GM23338 (cell line): ENCODE results near the gene STX8. TPM values are rescaled to one million over a fixed set of nuclear protein-coding genes. Genes with fewer than 3 reads are reported as not detected.

ENCODE experiments used
- ATAC-seq: fragments of 200-7000 bp; cut with Tn5 transposase; 3 replicates; pipeline ENCODE4 v1.9.1; 2020
- DNase-seq: peaks from one replicate; pipeline ENCODE4 v3.0.0-alpha.2; 2015; ENCODE audit warnings: low spot score
- H2AFZ ChIP-seq: fragments of 200-600 bp; sonication (generic); 2 replicates; pipeline ENCODE4 v1.8.0; 2016; ENCODE audit warnings: antibody characterized with exemption, mild to moderate bottlenecking, moderate library complexity
- H3F3A ChIP-seq: fragments of 200-600 bp; sonication (generic); replicated peaks from 2 replicates; pipeline ENCODE4 v1.8.0; 2017; ENCODE audit warnings: antibody characterized with exemption, mixed run types, low read depth
- H3K27ac ChIP-seq: fragments of 200-600 bp; sonication (generic); 2 replicates; pipeline ENCODE4 v1.6.1; 2016; ENCODE audit warnings: low read depth
- H3K27me3 ChIP-seq: fragments of 200-600 bp; sonication (generic); 2 replicates; pipeline ENCODE4 v1.8.0; 2016; ENCODE audit warnings: mild to moderate bottlenecking, mixed run types, moderate library complexity; ENCODE audit not compliant: insufficient read depth
- H3K36me3 ChIP-seq: fragments of 200-600 bp; sonication (generic); 2 replicates; pipeline ENCODE4 v1.8.0; 2016; ENCODE audit warnings: mild to moderate bottlenecking; ENCODE audit not compliant: insufficient read depth
- H3K4me1 ChIP-seq: fragments of 200-600 bp; sonication (generic); 2 replicates; pipeline ENCODE4 v1.8.0; 2016; ENCODE audit warnings: mild to moderate bottlenecking, moderate library complexity; ENCODE audit not compliant: insufficient read depth
- H3K4me2 ChIP-seq: fragments of 200-600 bp; sonication (generic); 2 replicates; pipeline ENCODE4 v1.7.1; 2017; ENCODE audit warnings: mixed run types
- H3K4me3 ChIP-seq: fragments of 200-600 bp; sonication (generic); 2 replicates; pipeline ENCODE4 v1.6.1; 2016; ENCODE audit warnings: mixed run types
- H3K79me2 ChIP-seq: fragments of 200-600 bp; sonication (generic); replicated peaks from 2 replicates; pipeline ENCODE4 v1.8.0; 2017; ENCODE audit warnings: mild to moderate bottlenecking; ENCODE audit not compliant: insufficient read depth
- H3K9me2 ChIP-seq: fragments of 200-600 bp; sonication (generic); 2 replicates; pipeline ENCODE4 v1.8.0; 2017; ENCODE audit not compliant: insufficient read depth
- H4K20me1 ChIP-seq: fragments of 200-600 bp; sonication (generic); replicated peaks from 2 replicates; pipeline ENCODE4 v1.8.0; 2017; ENCODE audit warnings: mild to moderate bottlenecking; ENCODE audit not compliant: insufficient read depth
- H3K27ac Mint-ChIP-seq: 2 replicates; pipeline ENCODE4 v1.8.0; 2020; ENCODE audit warnings: inconsistent platforms, mild to moderate bottlenecking, moderate library complexity, mixed read lengths
- H3K27me3 Mint-ChIP-seq: 3 replicates; pipeline ENCODE4 v1.8.0; 2022; ENCODE audit warnings: low read depth, mild to moderate bottlenecking, moderate library complexity, mixed read lengths, inconsistent platforms; ENCODE audit not compliant: insufficient read depth, poor library complexity
- H3K36me3 Mint-ChIP-seq: 3 replicates; pipeline ENCODE4 v1.8.0; 2021; ENCODE audit warnings: low read depth, mild to moderate bottlenecking, inconsistent platforms, moderate library complexity, mixed read lengths
- H3K4me1 Mint-ChIP-seq: 3 replicates; pipeline ENCODE4 v1.8.0; 2020; ENCODE audit warnings: mild to moderate bottlenecking, inconsistent platforms, mixed read lengths
- H3K4me3 Mint-ChIP-seq: 3 replicates; pipeline ENCODE4 v1.8.0; 2021; ENCODE audit warnings: moderate library complexity, mild to moderate bottlenecking, inconsistent platforms, mixed read lengths
- H3K9me3 Mint-ChIP-seq: 3 replicates; pipeline ENCODE4 v1.8.0; 2020; ENCODE audit warnings: moderate library complexity, mild to moderate bottlenecking, inconsistent platforms, mixed read lengths
- JUNB ChIP-seq: IDR thresholded peaks from one replicate; pipeline ENCODE4 v1.6.1; 2016; ENCODE audit warnings: antibody characterized with exemption; ENCODE audit not compliant: unreplicated experiment
- POLR2AphosphoS5 ChIP-seq: IDR thresholded peaks from 2 replicates; pipeline ENCODE4 v1.6.1; 2016; ENCODE audit warnings: antibody characterized with exemption, low read depth
- STAT1 ChIP-seq: IDR thresholded peaks from one replicate; pipeline ENCODE4 v1.6.1; 2016; ENCODE audit warnings: antibody characterized with exemption; ENCODE audit not compliant: unreplicated experiment
- ZNF331 ChIP-seq: fragments of 250-450 bp; sonication (Bioruptor Pico); IDR thresholded peaks from 2 replicates; pipeline ENCODE4 v1.5.0; 2020; ENCODE audit warnings: low read depth, mild to moderate bottlenecking, moderate library complexity
- ZNF462 ChIP-seq: fragments of 250-450 bp; sonication (Bioruptor Pico); IDR thresholded peaks from 2 replicates; pipeline ENCODE4 v1.5.0; 2020; ENCODE audit warnings: mild to moderate bottlenecking, moderate library complexity
- polyA plus RNA-seq: library from polyadenylated mRNA; unstranded; fragments of >200 nt; fragmentation: Nextera tagmentation; extraction: Ambion mirVana; gene quantifications from 2 replicates; pipeline ENCODE4 v1.2.1, GENCODE V29; 2016
- total RNA-seq: library from RNA; depleted of rRNA; stranded (reverse); fragments of >200 nt; shearing (Covaris generic); gene quantifications from 2 replicates; pipeline ENCODE4 v1.2.3, GENCODE V29; 2014
- TF ChIP-seq, protein P1 (sequence below), 2 experiments: fragments of 200-600 bp in 1 of 2; sonication (generic) in 1 of 2; conservative IDR thresholded peaks; 2 replicates each; pipeline versions ENCODE4 v1.5.1 to v1.6.1; 2016 to 2017; ENCODE audit warnings: antibody characterized with exemption in 2 of 2, low read depth in 2 of 2, mild to moderate bottlenecking in 2 of 2, moderate library complexity in 1 of 2

STX8 gene
- total and polyA plus RNA-seq, 2 experiments from 2014 or later, result 59.4 to 82.3 TPM

DNA sequence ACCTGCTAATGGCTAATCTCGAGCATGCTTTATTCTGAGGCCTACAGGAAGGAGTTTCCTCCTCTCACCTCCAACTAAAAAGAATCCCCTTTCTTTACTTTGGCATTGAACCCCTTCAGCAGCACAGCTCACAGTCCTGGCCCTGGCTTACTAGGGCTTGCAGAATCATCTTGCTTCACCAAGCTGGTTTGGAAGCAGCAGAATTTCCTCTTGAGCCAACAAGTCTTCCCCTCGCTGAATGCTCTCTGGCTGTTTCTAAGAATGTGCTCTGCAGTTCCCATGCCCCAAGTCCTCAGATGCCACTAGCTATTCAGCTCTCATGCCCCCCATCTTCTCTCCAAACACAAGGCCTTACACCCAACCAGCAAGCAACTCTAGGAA lies 283.1 kb downstream of the STX8 start (continued):
- TF ChIP-seq, protein P1, sequence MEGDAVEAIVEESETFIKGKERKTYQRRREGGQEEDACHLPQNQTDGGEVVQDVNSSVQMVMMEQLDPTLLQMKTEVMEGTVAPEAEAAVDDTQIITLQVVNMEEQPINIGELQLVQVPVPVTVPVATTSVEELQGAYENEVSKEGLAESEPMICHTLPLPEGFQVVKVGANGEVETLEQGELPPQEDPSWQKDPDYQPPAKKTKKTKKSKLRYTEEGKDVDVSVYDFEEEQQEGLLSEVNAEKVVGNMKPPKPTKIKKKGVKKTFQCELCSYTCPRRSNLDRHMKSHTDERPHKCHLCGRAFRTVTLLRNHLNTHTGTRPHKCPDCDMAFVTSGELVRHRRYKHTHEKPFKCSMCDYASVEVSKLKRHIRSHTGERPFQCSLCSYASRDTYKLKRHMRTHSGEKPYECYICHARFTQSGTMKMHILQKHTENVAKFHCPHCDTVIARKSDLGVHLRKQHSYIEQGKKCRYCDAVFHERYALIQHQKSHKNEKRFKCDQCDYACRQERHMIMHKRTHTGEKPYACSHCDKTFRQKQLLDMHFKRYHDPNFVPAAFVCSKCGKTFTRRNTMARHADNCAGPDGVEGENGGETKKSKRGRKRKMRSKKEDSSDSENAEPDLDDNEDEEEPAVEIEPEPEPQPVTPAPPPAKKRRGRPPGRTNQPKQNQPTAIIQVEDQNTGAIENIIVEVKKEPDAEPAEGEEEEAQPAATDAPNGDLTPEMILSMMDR (conservative IDR thresholded peaks at IDR 0.05; ENCODE audit: low read depth in 2 of 2), result no peak

GRCh38 chr17:9291912-9292560 lies 283.6 kb downstream of the STX8 start:
- H4K20me1 ChIP-seq, result no peaks in the 10 kb centered on the region
- no peak overlapping the region for H3K4me3 ChIP-seq
- peak; percentile 60 for DNase-seq
- no peaks in the 10 kb centered on the region for H3K36me3 Mint-ChIP-seq
- H3K9me3 Mint-ChIP-seq, result no peaks in the 10 kb centered on the region
- peaks cover 3% of the 10 kb centered on the region; the same call in 1 of the 2 replicates for H3K4me1 ChIP-seq
- H3K27me3 Mint-ChIP-seq, result peaks cover 5% of the 10 kb centered on the region
- no peaks in the 10 kb centered on the region for H3K36me3 ChIP-seq
- no peaks in the 10 kb centered on the region for H3K79me2 ChIP-seq
- H2AFZ ChIP-seq, result no peak overlapping the region
- H3K4me1 Mint-ChIP-seq, result peaks cover 5% of the 10 kb centered on the region
- TF ChIP-seq, protein P1 (conservative IDR thresholded peaks at IDR 0.05; ENCODE audit: low read depth in 2 of 2), result peak; percentile 71 to 78
- no peak for TF ChIP-seq STAT1
- no peak overlapping the region for H3K27ac Mint-ChIP-seq
- no peak overlapping the region for H3K4me2 ChIP-seq
- 0 out of 2 replicates have a peak, but pooled peaks cover 5% of the 10 kb centered on the region for H3K9me2 ChIP-seq
- ATAC-seq, result peak; percentile 97
- no peak overlapping the region for H3K27ac ChIP-seq
- H3F3A ChIP-seq, result no peaks in the 10 kb centered on the region
- H3K4me3 Mint-ChIP-seq, result no peak overlapping the region
- no peaks in the 10 kb centered on the region for H3K27me3 ChIP-seq

DNA sequence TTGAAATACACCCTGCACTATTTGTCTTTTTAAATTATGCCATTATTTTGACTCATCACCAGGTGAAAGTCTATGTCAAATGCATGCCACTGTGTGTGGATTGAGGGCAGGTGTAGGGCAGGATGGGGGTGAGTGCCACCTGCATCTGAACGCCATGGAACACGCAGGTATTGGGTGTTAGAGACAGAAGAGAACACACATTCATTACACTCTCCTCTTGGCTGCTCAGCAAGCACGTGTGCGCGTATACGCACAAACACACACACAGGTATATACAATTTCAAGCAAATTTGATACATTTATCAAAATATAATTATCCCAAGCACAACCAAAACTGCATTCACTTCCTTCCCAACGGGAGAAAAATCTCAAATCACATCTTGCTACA lies 285.4 kb downstream of the STX8 start:
- H3K9me2 ChIP-seq, result 0 out of 2 replicates have a peak, but pooled peaks cover 5% of the 10 kb centered on the region
- Mint-ChIP-seq H3K9me3 (no peaks in the 10 kb centered on the region), H3K27me3 (peaks cover 5% of the 10 kb centered on the region), H3K36me3 (no peaks in the 10 kb centered on the region), H3K27ac (no peak overlapping the region), H3K4me3 (no peak overlapping the region), H3K4me1 (peaks cover 22% of the 10 kb centered on the region)
- ATAC-seq (no peak), DNase-seq (no peak)
- no peak overlapping the region for H3K4me2 ChIP-seq
- no peak overlapping the region for H3K27ac ChIP-seq
- H3F3A ChIP-seq, result no peaks in the 10 kb centered on the region
- H3K27me3 ChIP-seq, result no peaks in the 10 kb centered on the region
- H4K20me1 ChIP-seq, result no peaks in the 10 kb centered on the region
- no peaks in the 10 kb centered on the region for H3K36me3 ChIP-seq
- H3K4me3 ChIP-seq, result no peak overlapping the region
- H2AFZ ChIP-seq, result no peak overlapping the region
- H3K4me1 ChIP-seq, result peaks cover 15% of the 10 kb centered on the region
- H3K79me2 ChIP-seq, result no peaks in the 10 kb centered on the region
- TF ChIP-seq POLR2AphosphoS5 (no peak), ZNF331 (CRISPR knock-in tag) (no peak), ZNF462 (no peak), JUNB (no peak)
- TF ChIP-seq, protein P1 (conservative IDR thresholded peaks at IDR 0.05; ENCODE audit: low read depth in 2 of 2), result no peak
